Ovary (tissue), 9 donors: ENCODE results near the gene PTPRH. TPM values are rescaled to one million over a fixed set of nuclear protein-coding genes. Genes with fewer than 3 reads are reported as not detected.

Source experiments
- DNase-seq, 5 donors: peaks; one replicate each; pipeline ENCODE4 v3.0.0-alpha.2; 2019 to 2020
- H3K27ac ChIP-seq, 2 donors: fragments of 200-600 bp; one replicate each; pipeline versions ENCODE4 v1.5.1 to v1.8.0; 2019 to 2022
- H3K27me3 ChIP-seq: fragments of 200-600 bp; one replicate; pipeline ENCODE4 v1.8.0; 2022
- H3K36me3 ChIP-seq: fragments of 200-600 bp; sonication (generic); one replicate; pipeline ENCODE4 v1.5.1; 2019
- H3K4me1 ChIP-seq: one replicate; pipeline ENCODE4 v1.8.1; 2013; ENCODE audit warnings: mild to moderate bottlenecking, moderate library complexity; ENCODE audit not compliant: insufficient read depth
- H3K4me3 ChIP-seq: fragments of 200-600 bp; sonication (generic); one replicate; pipeline ENCODE4 v1.5.1; 2017
- H3K9me3 ChIP-seq, 2 donors: fragments of 200-600 bp in 1 of 2; sonication (generic) in 1 of 2; one replicate each; pipeline versions ENCODE4 v1.5.1 to v1.8.1; 2013 to 2019; ENCODE audit warnings: mild to moderate bottlenecking in 1 of 2, moderate library complexity in 1 of 2
- CTCF ChIP-seq, 3 donors: fragments of 450-650 bp in 2 of 3; fragments of 200-600 bp in 1 of 3; IDR thresholded peaks; one replicate each; pipeline versions ENCODE4 v1.5.1 to v1.8.0; 2016 to 2022; ENCODE audit warnings: antibody characterized with exemption in 3 of 3, mild to moderate bottlenecking in 1 of 3
- EP300 ChIP-seq: sonication (generic); formaldehyde crosslinking; IDR thresholded peaks from one replicate; pipeline ENCODE4 v1.6.1; 2017; ENCODE audit warnings: antibody characterized with exemption
- POLR2A ChIP-seq: fragments of 450-650 bp; IDR thresholded peaks from one replicate; pipeline ENCODE4 v1.6.1; 2017; ENCODE audit warnings: antibody characterized with exemption, mild to moderate bottlenecking, moderate library complexity
- WGBS, 3 donors: extraction: QIAGEN DNeasy Blood & Tissue Kit in 1 of 3; methylation state at CpG; one replicate each; pipeline versions ENCODE4 v1.1.5 to v1.1.7; 2013 to 2017; 5-methylcytosine and 5-hydroxymethylcytosine counted together
- intact Hi-C, 4 donors: fragments of 100-400 bp; cut with DNase I; formaldehyde crosslinking; loops; one replicate each; pipeline versions ENCODE4 v1.11.0 to v1.15.1; 2022 to 2023
- polyA plus RNA-seq, 2 donors: library from polyadenylated mRNA; stranded (reverse); fragments of 200-250 nt in 1 of 2; fragments of 350-450 nt in 1 of 2; fragmentation: Illumina TruSeq in 1 of 2; extraction: RNeasy Lipid Tissue Mini Kit (QIAGEN cat#74804) in 1 of 2; gene quantifications; one replicate each; pipeline ENCODE4 v1.2.3, GENCODE V29; 2013 to 2014
- total RNA-seq, 7 donors: library from RNA; depleted of rRNA in 2 of 7; stranded (reverse); fragments of >200 nt in 2 of 7; fragmentation: NEBNext Ultra II Directional in 3 of 7; extraction: Animal tissue kit (Norgen Biotek cat#: 25700) in 3 of 7; gene quantifications; one replicate each; pipeline versions ENCODE4 v1.1.0 to v1.2.4, GENCODE V29; 2016 to 2023
- donor health status: DM: no; HTN: no; CAD: no; lungs with moderate emphysema.
- donor health status: DM: no; HTN: no; CAD: no.
- donor health status: Bipolar disorder and iron deficiency.
- donor health status: DM: yes; HTN: yes; CAD: no.
- donor health status: DM: no; HTN: no; CAD: no.
- donor health status: DM: yes; HTN: yes; CAD: no.

The PTPRH gene
- total and polyA plus RNA-seq, 9 donors: 0.23 to 4.6 (median 1.2) TPM

GRCh38 chr19:55252760-55253663, 43.7 kb upstream of the PTPRH start:
- Histone ChIP-seq H3K27me3 (no peaks in the 10 kb centered on the region), H3K27ac (no peak overlapping the region), H3K4me3 (no peak overlapping the region), H3K4me1 (peaks cover 15% of the 10 kb centered on the region), H3K36me3 (no peaks in the 10 kb centered on the region), H3K9me3 (no peaks in the 10 kb centered on the region)
- intact Hi-C loops: no loop called here
- DNase-seq: peak in 1 of 5 donors; percentile 23
- WGBS, 3 donors: 80 to 83% (median 82%) methylated on average over 21 of the region's 21 CpGs
- TF ChIP-seq POLR2A (no peak), EP300 (no peak), CTCF (IDR thresholded peaks at IDR 0.05) (no peak)

DNA sequence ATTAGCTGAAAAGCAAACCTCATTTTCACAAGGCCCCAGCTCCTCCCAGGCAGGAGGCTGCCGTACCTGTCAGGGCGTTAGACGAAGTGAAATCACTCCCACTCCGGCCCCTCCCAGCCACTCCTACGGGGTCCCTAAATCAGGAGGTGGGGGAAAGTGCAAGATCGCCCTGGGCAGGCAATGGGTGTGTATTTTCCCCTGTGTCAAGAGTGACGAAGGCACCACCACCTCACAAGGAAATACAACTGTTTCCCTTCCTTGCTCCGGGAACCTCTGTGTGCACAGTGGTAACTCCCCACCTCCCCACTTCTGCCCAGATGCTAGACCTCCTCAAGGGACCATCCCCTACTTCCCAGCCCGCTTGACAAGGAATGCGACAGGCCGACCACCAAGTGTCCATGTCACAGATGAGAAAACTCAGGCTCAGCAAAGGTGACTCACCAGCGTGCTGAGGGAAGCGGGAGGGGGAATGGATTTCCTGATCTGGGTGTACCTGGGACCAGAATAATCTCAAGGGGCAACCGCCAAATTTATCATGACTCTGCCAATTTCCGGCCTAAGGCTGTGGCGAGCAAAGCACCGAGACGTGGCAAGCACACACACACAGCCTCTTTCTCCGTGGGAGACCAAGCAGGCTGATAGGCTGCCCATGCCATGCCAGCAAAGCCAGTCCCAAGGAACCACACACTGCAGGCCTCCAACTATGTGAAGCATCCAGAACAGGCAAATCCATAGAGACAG, 42.2 kb upstream of the PTPRH start:
- no peak overlapping the region for H3K4me3 ChIP-seq
- peaks cover 8% of the 10 kb centered on the region for H3K4me1 ChIP-seq
- H3K36me3 ChIP-seq: no peaks in the 10 kb centered on the region
- intact Hi-C loops: no loop called here
- peak in 1 of 5 donors; percentile 29 for DNase-seq
- TF ChIP-seq POLR2A: no peak
- H3K27ac ChIP-seq: no peak overlapping the region
- WGBS, 3 donors: 66 to 70% (median 70%) methylated on average over 19 of the region's 19 CpGs
- no peaks in the 10 kb centered on the region for H3K9me3 ChIP-seq
- no peaks in the 10 kb centered on the region for H3K27me3 ChIP-seq

GRCh38 chr19:55250262-55251036, 41.1 kb upstream of the PTPRH start:
- H3K36me3 ChIP-seq: no peaks in the 10 kb centered on the region
- H3K4me3 ChIP-seq: no peak overlapping the region
- WGBS, 3 donors: 83 to 86% (median 85%) methylated on average over 18 of the region's 18 CpGs
- TF ChIP-seq POLR2A (no peak), CTCF (IDR thresholded peaks at IDR 0.05) (no peak), EP300 (no peak)
- peaks cover 2% of the 10 kb centered on the region for H3K4me1 ChIP-seq
- H3K27me3 ChIP-seq: no peaks in the 10 kb centered on the region
- no peaks in the 10 kb centered on the region for H3K9me3 ChIP-seq
- DNase-seq: peak in 1 of 5 donors; percentile 21
- intact Hi-C loops: no loop called here
- H3K27ac ChIP-seq: no peak overlapping the region

- H3K27ac ChIP-seq: no peak overlapping the region
- H3K4me3 ChIP-seq: no peak overlapping the region
- H3K4me1 ChIP-seq: peaks cover 2% of the 10 kb centered on the region
- TF ChIP-seq EP300 (no peak), CTCF (IDR thresholded peaks at IDR 0.05) (no peak), POLR2A (no peak)
- 87 to 95% (median 92%) methylated on average over 11 of the region's 11 CpGs for WGBS, 3 donors
- no peaks in the 10 kb centered on the region for H3K27me3 ChIP-seq
- intact Hi-C loops: no loop called here
- no peak for DNase-seq
- no peaks in the 10 kb centered on the region for H3K36me3 ChIP-seq
- H3K9me3 ChIP-seq: no peaks in the 10 kb centered on the region
Observed at GRCh38 chr19:55249841-55250240, 40.5 kb upstream of the PTPRH start.
